ENCODE results near the gene DHRS1. TPM values are rescaled to one million over a fixed set of nuclear protein-coding genes. Genes with fewer than 3 reads are reported as not detected.
A peak's percentile ranks its signal among the peaks of the same experiment; 100 is the strongest.

The DHRS1 gene
- total RNA-seq, 1 donor from 2014 or later = 26.5 TPM

GRCh38 chr14:24317141-24317928 lies 17.8 kb upstream of the DHRS1 start:
- Mint-ChIP-seq H3K27me3 (ENCODE audit: low read depth, unreplicated experiment) (peaks cover 27% of the 10 kb centered on the region), H3K4me1 (ENCODE audit: low read depth, unreplicated experiment) (peaks cover 9% of the 10 kb centered on the region), H3K4me3 (ENCODE audit: unreplicated experiment) (no peak overlapping the region), H3K9me3 (ENCODE audit: unreplicated experiment) (peaks cover 2% of the 10 kb centered on the region), H3K27ac (ENCODE audit: unreplicated experiment) (no peak overlapping the region), H3K36me3 (ENCODE audit: low read depth, unreplicated experiment) (peaks cover under 1% of the 10 kb centered on the region)
- H3K9ac ChIP-seq (ENCODE audit: low read length) = no peak overlapping the region
- H3K79me2 ChIP-seq (ENCODE audit: insufficient read depth, low read length) = no peaks in the 10 kb centered on the region
- H3K27me3 ChIP-seq (ENCODE audit: insufficient read depth, low read length) = peaks cover 32% of the 10 kb centered on the region
- no peaks in the 10 kb centered on the region for H3K36me3 ChIP-seq (ENCODE audit: insufficient read depth, low read length)
- no peak overlapping the region for H3K4me2 ChIP-seq (ENCODE audit: low read length)
- DNase-seq (ENCODE audit: low read depth) (peak; percentile 9), FAIRE-seq (no peak)
- H3K4me1 ChIP-seq (ENCODE audit: insufficient read depth, low read length) = peaks cover 12% of the 10 kb centered on the region
- peaks cover 6% of the 10 kb centered on the region for H4K20me1 ChIP-seq (ENCODE audit: insufficient read depth, low read length)
- H3K4me3 ChIP-seq (ENCODE audit: insufficient read depth, low read depth, low read length) = no peak overlapping the region
- no peaks in the 10 kb centered on the region for H3K9me3 ChIP-seq (ENCODE audit: insufficient read depth, low read depth, low read length)
- TF ChIP-seq CTCF (IDR thresholded peaks at IDR 0.05; ENCODE audit: insufficient read depth, low read depth, low read length) = no peak
- TF ChIP-seq EZH2 (IDR thresholded peaks at IDR 0.05; ENCODE audit: insufficient read depth, low read length) = no peak
- H3K27ac ChIP-seq (ENCODE audit: low read depth, low read length) = no peak overlapping the region
- H2AFZ ChIP-seq (ENCODE audit: low read depth, low read length) = no peak overlapping the region

- H3K27ac Mint-ChIP-seq (ENCODE audit: unreplicated experiment) = no peak overlapping the region
- Histone ChIP-seq H3K36me3 (ENCODE audit: insufficient read depth, low read length) (no peaks in the 10 kb centered on the region), H3K27ac (ENCODE audit: low read depth, low read length) (no peak overlapping the region), H3K4me2 (ENCODE audit: low read length) (no peak overlapping the region), H3K79me2 (ENCODE audit: insufficient read depth, low read length) (no peaks in the 10 kb centered on the region), H2AFZ (ENCODE audit: low read depth, low read length) (peak overlapping the region; percentile 52), H3K27me3 (ENCODE audit: insufficient read depth, low read length) (peaks cover 31% of the 10 kb centered on the region), H3K4me3 (ENCODE audit: insufficient read depth, low read depth, low read length) (no peak overlapping the region), H3K4me1 (ENCODE audit: insufficient read depth, low read length) (peaks cover 12% of the 10 kb centered on the region), H3K9ac (ENCODE audit: low read length) (no peak overlapping the region), H4K20me1 (ENCODE audit: insufficient read depth, low read length) (peaks cover 12% of the 10 kb centered on the region), H3K9me3 (ENCODE audit: insufficient read depth, low read depth, low read length) (no peaks in the 10 kb centered on the region)
- DNase-seq (ENCODE audit: low read depth) = no peak
- H3K9me3 Mint-ChIP-seq (ENCODE audit: unreplicated experiment) = peaks cover 2% of the 10 kb centered on the region
- H3K27me3 Mint-ChIP-seq (ENCODE audit: low read depth, unreplicated experiment) = peaks cover 27% of the 10 kb centered on the region
- TF ChIP-seq EZH2 (IDR thresholded peaks at IDR 0.05; ENCODE audit: insufficient read depth, low read length) = no peak
- H3K4me3 Mint-ChIP-seq (ENCODE audit: unreplicated experiment) = no peak overlapping the region
- FAIRE-seq = no peak
- H3K36me3 Mint-ChIP-seq (ENCODE audit: low read depth, unreplicated experiment) = peaks cover 5% of the 10 kb centered on the region
- H3K4me1 Mint-ChIP-seq (ENCODE audit: low read depth, unreplicated experiment) = peaks cover 7% of the 10 kb centered on the region
Measured at GRCh38 chr14:24316597-24316950, 17.0 kb upstream of the DHRS1 start.

- Histone ChIP-seq H3K9me3 (ENCODE audit: insufficient read depth, low read depth, low read length) (no peaks in the 10 kb centered on the region), H3K9ac (ENCODE audit: low read length) (no peak overlapping the region), H3K4me1 (ENCODE audit: insufficient read depth, low read length) (peaks cover 15% of the 10 kb centered on the region), H3K79me2 (ENCODE audit: insufficient read depth, low read length) (no peaks in the 10 kb centered on the region), H4K20me1 (ENCODE audit: insufficient read depth, low read length) (peaks cover 12% of the 10 kb centered on the region), H3K27ac (ENCODE audit: low read depth, low read length) (no peak overlapping the region), H3K36me3 (ENCODE audit: insufficient read depth, low read length) (no peaks in the 10 kb centered on the region), H2AFZ (ENCODE audit: low read depth, low read length) (peak overlapping the region; percentile 52), H3K4me3 (ENCODE audit: insufficient read depth, low read depth, low read length) (no peak overlapping the region), H3K4me2 (ENCODE audit: low read length) (no peak overlapping the region), H3K27me3 (ENCODE audit: insufficient read depth, low read length) (peaks cover 29% of the 10 kb centered on the region)
- Mint-ChIP-seq H3K4me1 (ENCODE audit: low read depth, unreplicated experiment) (peaks cover 6% of the 10 kb centered on the region), H3K9me3 (ENCODE audit: unreplicated experiment) (peaks cover 2% of the 10 kb centered on the region), H3K36me3 (ENCODE audit: low read depth, unreplicated experiment) (peaks cover 5% of the 10 kb centered on the region), H3K4me3 (ENCODE audit: unreplicated experiment) (no peak overlapping the region), H3K27ac (ENCODE audit: unreplicated experiment) (no peak overlapping the region), H3K27me3 (ENCODE audit: low read depth, unreplicated experiment) (peaks cover 27% of the 10 kb centered on the region)
- DNase-seq (ENCODE audit: low read depth) = no peak
- FAIRE-seq = no peak
- TF ChIP-seq CTCF (IDR thresholded peaks at IDR 0.05; ENCODE audit: insufficient read depth, low read depth, low read length) = no peak
- TF ChIP-seq EZH2 (IDR thresholded peaks at IDR 0.05; ENCODE audit: insufficient read depth, low read length) = peak; percentile 37
Measured at GRCh38 chr14:24315807-24316596, 16.4 kb upstream of the DHRS1 start.

Measured in astrocyte (in vitro differentiated cells and primary cell).